ENCODE results near the gene IL20. TPM values are rescaled to one million over a fixed set of nuclear protein-coding genes. Genes with fewer than 3 reads are reported as not detected.

The IL20 gene
- total RNA-seq, 2 experiments from 2014 or later, result not detected

- H3K4me1 ChIP-seq (ENCODE audit: insufficient read depth, low read length, poor library complexity, severe bottlenecking), result no peaks in the 10 kb centered on the region
- POLR2A ChIA-PET, result interaction anchor here (0.7 to 1.1 kb wide), 2 partner anchors 10 to 11 kb away, joined by 3 to 4 read pairs; no protein-coding TSS in a partner anchor
- no peak overlapping the region for H3K4me2 ChIP-seq (ENCODE audit: low read length)
- H3K4me3 ChIP-seq (ENCODE audit: low read depth, low read length, poor library complexity, severe bottlenecking), result no peak overlapping the region
- H3K36me3 ChIP-seq (ENCODE audit: insufficient read depth, low read length), result no peaks in the 10 kb centered on the region
- no peak overlapping the region for H3K27ac ChIP-seq (ENCODE audit: low read depth, low read length, poor library complexity, severe bottlenecking)
- BruUV-seq (replicated peaks), result no TSS peak
- intact Hi-C loops (cut with micrococcal nuclease; ENCODE audit: unreplicated experiment), result no loop called here
- H3K9me2 ChIP-seq (ENCODE audit: insufficient read depth, low read length), result no peaks in the 10 kb centered on the region
- H2AFZ ChIP-seq (ENCODE audit: low read length), result no peak overlapping the region
- no peaks in the 10 kb centered on the region for H3K79me2 ChIP-seq (ENCODE audit: insufficient read depth, low read depth, low read length)
- DNase-seq (ENCODE audit: low spot score), result no peak
- no peaks in the 10 kb centered on the region for H3K9me3 ChIP-seq (ENCODE audit: low read length)
- TF ChIP-seq CTCF (conservative IDR thresholded peaks at IDR 0.05; ENCODE audit: low read length) (no peak), EZH2phosphoT487 (IDR thresholded peaks at IDR 0.05; ENCODE audit: borderline replicate concordance, low read depth, low read length) (no peak)
- CTCF ChIA-PET (ENCODE audit: unreplicated experiment), result interaction anchor here (0.6 kb wide), 1 partner anchor 41 kb away, joined by 3 read pairs; no protein-coding TSS in a partner anchor
- no peaks in the 10 kb centered on the region for H4K20me1 ChIP-seq (ENCODE audit: insufficient read depth, low read length)
These were observed 20.1 kb downstream of the IL20 start for GRCh38 chr1:206885341-206886060.

GRCh38 chr1:206886831-206887230 lies 21.4 kb downstream of the IL20 start:
- CTCF ChIA-PET (ENCODE audit: unreplicated experiment), result no interaction called here
- no peak for TF ChIP-seq EZH2phosphoT487 (IDR thresholded peaks at IDR 0.05; ENCODE audit: borderline replicate concordance, low read depth, low read length)
- no peak for TF ChIP-seq CTCF (conservative IDR thresholded peaks at IDR 0.05; ENCODE audit: low read length)

GRCh38 chr1:206887701-206888100 lies 22.3 kb downstream of the IL20 start:
- Histone ChIP-seq H2AFZ (ENCODE audit: low read length) (no peak overlapping the region), H3K4me1 (ENCODE audit: insufficient read depth, low read length, poor library complexity, severe bottlenecking) (no peaks in the 10 kb centered on the region), H3K9me2 (ENCODE audit: insufficient read depth, low read length) (no peaks in the 10 kb centered on the region), H3K79me2 (ENCODE audit: insufficient read depth, low read depth, low read length) (no peaks in the 10 kb centered on the region), H3K4me2 (ENCODE audit: low read length) (no peak overlapping the region), H3K36me3 (ENCODE audit: insufficient read depth, low read length) (no peaks in the 10 kb centered on the region), H3K27ac (ENCODE audit: low read depth, low read length, poor library complexity, severe bottlenecking) (no peak overlapping the region), H4K20me1 (ENCODE audit: insufficient read depth, low read length) (no peaks in the 10 kb centered on the region), H3K4me3 (ENCODE audit: low read depth, low read length, poor library complexity, severe bottlenecking) (no peak overlapping the region), H3K9me3 (ENCODE audit: low read length) (no peaks in the 10 kb centered on the region)
- CTCF ChIA-PET (ENCODE audit: unreplicated experiment), result no interaction called here
- intact Hi-C loops (cut with micrococcal nuclease; ENCODE audit: unreplicated experiment), result no loop called here
- no peak for TF ChIP-seq CTCF (conservative IDR thresholded peaks at IDR 0.05; ENCODE audit: low read length)
- no peak for TF ChIP-seq EZH2phosphoT487 (IDR thresholded peaks at IDR 0.05; ENCODE audit: borderline replicate concordance, low read depth, low read length)
- no peak for DNase-seq (ENCODE audit: low spot score)
- POLR2A ChIA-PET, result interaction anchor here (0.6 kb wide), 1 partner anchor 315 kb away, joined by 3 read pairs; no protein-coding TSS in a partner anchor
- BruUV-seq (replicated peaks), result no TSS peak

More at GRCh38 chr1:206886831-206887230, 21.4 kb downstream of the IL20 start:
- H3K4me3 ChIP-seq (ENCODE audit: low read depth, low read length, poor library complexity, severe bottlenecking), result no peak overlapping the region
- no peak overlapping the region for H3K27ac ChIP-seq (ENCODE audit: low read depth, low read length, poor library complexity, severe bottlenecking)
- POLR2A ChIA-PET, result interaction anchor here (0.6 to 0.7 kb wide), 2 partner anchors 16 to 316 kb away, joined by 3 to 4 read pairs; no protein-coding TSS in a partner anchor
- intact Hi-C loops (cut with micrococcal nuclease; ENCODE audit: unreplicated experiment), result no loop called here
- no peaks in the 10 kb centered on the region for H3K4me1 ChIP-seq (ENCODE audit: insufficient read depth, low read length, poor library complexity, severe bottlenecking)
- BruUV-seq (replicated peaks), result no TSS peak
- no peaks in the 10 kb centered on the region for H4K20me1 ChIP-seq (ENCODE audit: insufficient read depth, low read length)
- DNase-seq (ENCODE audit: low spot score), result no peak
- no peaks in the 10 kb centered on the region for H3K9me2 ChIP-seq (ENCODE audit: insufficient read depth, low read length)
- no peak overlapping the region for H3K4me2 ChIP-seq (ENCODE audit: low read length)
- H2AFZ ChIP-seq (ENCODE audit: low read length), result no peak overlapping the region
- no peaks in the 10 kb centered on the region for H3K36me3 ChIP-seq (ENCODE audit: insufficient read depth, low read length)
- H3K79me2 ChIP-seq (ENCODE audit: insufficient read depth, low read depth, low read length), result no peaks in the 10 kb centered on the region
- H3K9me3 ChIP-seq (ENCODE audit: low read length), result no peaks in the 10 kb centered on the region

All from OCI-LY7 (cell line).